ENCODE results near the gene CAST.
"Not testable (repeated sequence)": the region's sequence is repeated elsewhere in the genome, so short reads cannot be mapped to it uniquely, and the experiment has no call there.

The CAST gene

GRCh38 chr5:96714951-96715451 is 52.8 kb downstream of the CAST start:
- DNase-seq = no peak

GRCh38 chr5:96716007-96716406 is 53.8 kb downstream of the CAST start:
- DNase-seq = no peak

GRCh38 chr5:96716716-96717115 is 54.5 kb downstream of the CAST start:
- DNase-seq = peak; percentile 16 to 27

GRCh38 chr5:96717874-96718273 is 55.7 kb downstream of the CAST start:
- DNase-seq = no peak

GRCh38 chr5:96718635-96719077 is 56.5 kb downstream of the CAST start:
- DNase-seq = no peak

GRCh38 chr5:96720408-96720807 is 58.2 kb downstream of the CAST start:
- no peak for DNase-seq

GRCh38 chr5:96721351-96721977 is 59.3 kb downstream of the CAST start:
- DNase-seq = peak; percentile 90 to 96

GRCh38 chr5:96725257-96725656 is 63.1 kb downstream of the CAST start:
- no peak for DNase-seq

GRCh38 chr5:96726802-96727201 is 64.6 kb downstream of the CAST start:
- DNase-seq = no peak

GRCh38 chr5:96729156-96729555 is 67.0 kb downstream of the CAST start:
- no peak for DNase-seq

- DNase-seq = peak; percentile 69 to 94
Observed at GRCh38 chr5:96730586-96730985, 68.4 kb downstream of the CAST start.

GRCh38 chr5:96733771-96734500 is 71.8 kb downstream of the CAST start:
- DNase-seq = peak; percentile 83 to 92

GRCh38 chr5:96734871-96735325 is 72.7 kb downstream of the CAST start:
- DNase-seq = no peak

- no peak for DNase-seq
Observed at GRCh38 chr5:96736937-96737336, 74.8 kb downstream of the CAST start.

- no peak for DNase-seq
Observed at GRCh38 chr5:96741106-96741505, 78.9 kb downstream of the CAST start.

GRCh38 chr5:96741891-96742309 is 79.7 kb downstream of the CAST start:
- DNase-seq = no peak

GRCh38 chr5:96742538-96742937 is 80.4 kb downstream of the CAST start:
- no peak for DNase-seq

GRCh38 chr5:96743065-96743768 is 81.0 kb downstream of the CAST start:
- DNase-seq = no peak

GRCh38 chr5:96743805-96744204 is 81.6 kb downstream of the CAST start:
- no peak for DNase-seq

GRCh38 chr5:96744218-96744617 is 82.0 kb downstream of the CAST start:
- DNase-seq = not testable (repeated sequence)

GRCh38 chr5:96745025-96745424 is 82.8 kb downstream of the CAST start:
- DNase-seq = no peak

- peak in 1 of 2 experiments; percentile 49 for DNase-seq
Observed at GRCh38 chr5:96745844-96746531, 83.8 kb downstream of the CAST start.

- peak in 1 of 2 experiments; percentile 26 for DNase-seq
Observed at GRCh38 chr5:96747720-96748119, 85.5 kb downstream of the CAST start.
